MM.1S (cell line): ENCODE measurements around the gene KIF25.

ENCODE experiments used
- EZH2phosphoT487 ChIP-seq: fragments of 300-600 bp; sonication (generic); IDR thresholded peaks from 2 replicates; pipeline ENCODE4 v1.6.1; 2018; ENCODE audit warnings: antibody characterized with exemption, low read length
- TF ChIP-seq, protein P1 (sequence below): fragments of 300-600 bp; sonication (generic); IDR thresholded peaks from 2 replicates; pipeline ENCODE4 v1.5.1; 2016; ENCODE audit warnings: antibody characterized with exemption, low read length, mixed read lengths

DNA sequence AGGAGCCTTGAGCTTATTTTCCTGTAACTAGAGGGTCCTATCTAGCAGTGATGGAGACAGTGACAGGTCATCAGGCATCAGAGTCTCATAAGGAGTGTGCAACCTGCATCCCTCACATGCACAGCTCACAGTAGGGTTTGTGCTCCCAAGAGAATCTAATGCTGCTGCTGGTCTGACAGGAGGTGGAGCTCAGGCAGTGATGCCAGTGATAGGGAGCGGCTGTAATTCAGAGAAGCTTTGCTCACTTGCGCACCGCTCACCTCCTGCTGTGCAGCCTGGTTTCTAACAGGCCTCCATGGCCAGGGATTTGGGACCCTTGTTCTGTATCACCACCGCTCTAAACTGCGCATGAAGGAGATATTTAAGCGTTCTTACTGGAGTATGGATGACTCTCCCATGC, 5.3 kb downstream of the KIF25 start:
- TF ChIP-seq, protein P1, sequence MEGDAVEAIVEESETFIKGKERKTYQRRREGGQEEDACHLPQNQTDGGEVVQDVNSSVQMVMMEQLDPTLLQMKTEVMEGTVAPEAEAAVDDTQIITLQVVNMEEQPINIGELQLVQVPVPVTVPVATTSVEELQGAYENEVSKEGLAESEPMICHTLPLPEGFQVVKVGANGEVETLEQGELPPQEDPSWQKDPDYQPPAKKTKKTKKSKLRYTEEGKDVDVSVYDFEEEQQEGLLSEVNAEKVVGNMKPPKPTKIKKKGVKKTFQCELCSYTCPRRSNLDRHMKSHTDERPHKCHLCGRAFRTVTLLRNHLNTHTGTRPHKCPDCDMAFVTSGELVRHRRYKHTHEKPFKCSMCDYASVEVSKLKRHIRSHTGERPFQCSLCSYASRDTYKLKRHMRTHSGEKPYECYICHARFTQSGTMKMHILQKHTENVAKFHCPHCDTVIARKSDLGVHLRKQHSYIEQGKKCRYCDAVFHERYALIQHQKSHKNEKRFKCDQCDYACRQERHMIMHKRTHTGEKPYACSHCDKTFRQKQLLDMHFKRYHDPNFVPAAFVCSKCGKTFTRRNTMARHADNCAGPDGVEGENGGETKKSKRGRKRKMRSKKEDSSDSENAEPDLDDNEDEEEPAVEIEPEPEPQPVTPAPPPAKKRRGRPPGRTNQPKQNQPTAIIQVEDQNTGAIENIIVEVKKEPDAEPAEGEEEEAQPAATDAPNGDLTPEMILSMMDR = no peak
- no peak for TF ChIP-seq EZH2phosphoT487
